Osteocyte (in vitro differentiated cells): ENCODE results near the gene ASCC2. TPM values are rescaled to one million over a fixed set of nuclear protein-coding genes. Genes with fewer than 3 reads are reported as not detected.

Experiments used
- DNase-seq: peaks from one replicate; pipeline ENCODE4 v3.0.0; 2021; ENCODE audit warnings: mixed read lengths; ENCODE audit not compliant: unreplicated experiment; ENCODE audit errors: extremely low spot score
- H3K27ac Mint-ChIP-seq: one replicate; pipeline ENCODE4 v1.8.0; 2021; ENCODE audit warnings: mild to moderate bottlenecking, mixed read lengths; ENCODE audit not compliant: unreplicated experiment
- H3K27me3 Mint-ChIP-seq: one replicate; pipeline ENCODE4 v1.8.0; 2021; ENCODE audit warnings: mixed read lengths; ENCODE audit not compliant: unreplicated experiment
- H3K36me3 Mint-ChIP-seq: one replicate; pipeline ENCODE4 v1.8.0; 2021; ENCODE audit warnings: mixed read lengths; ENCODE audit not compliant: unreplicated experiment
- H3K4me1 Mint-ChIP-seq: one replicate; pipeline ENCODE4 v1.8.0; 2021; ENCODE audit warnings: mixed read lengths; ENCODE audit not compliant: unreplicated experiment
- H3K4me3 Mint-ChIP-seq: one replicate; pipeline ENCODE4 v1.8.0; 2021; ENCODE audit warnings: mild to moderate bottlenecking, moderate library complexity, mixed read lengths; ENCODE audit not compliant: unreplicated experiment
- H3K9me3 Mint-ChIP-seq: one replicate; pipeline ENCODE4 v1.8.0; 2021; ENCODE audit warnings: mixed read lengths; ENCODE audit not compliant: unreplicated experiment
- CTCF ChIP-seq: fragments of 200-600 bp; sonication (generic); IDR thresholded peaks from 2 replicates; pipeline ENCODE4 v1.5.0; 2021; ENCODE audit warnings: antibody characterized with exemption, mild to moderate bottlenecking, moderate library complexity
- total RNA-seq: library from RNA; stranded (reverse); gene quantifications from 2 replicates; pipeline ENCODE4 v1.2.1, GENCODE V29; 2021

ASCC2 gene
- total RNA-seq, 1 donor from 2014 or later, result 49.4 TPM

- no peak overlapping the region for H3K27ac Mint-ChIP-seq
- H3K4me3 Mint-ChIP-seq, result no peak overlapping the region
- no peaks in the 10 kb centered on the region for H3K9me3 Mint-ChIP-seq
- no peak for DNase-seq
- peaks cover 38% of the 10 kb centered on the region for H3K36me3 Mint-ChIP-seq
- H3K27me3 Mint-ChIP-seq, result no peaks in the 10 kb centered on the region
- no peak for TF ChIP-seq CTCF
- H3K4me1 Mint-ChIP-seq, result no peaks in the 10 kb centered on the region
Measured at GRCh38 chr22:29819501-29819900, 18.6 kb downstream of the ASCC2 start.

- Mint-ChIP-seq H3K27me3 (no peaks in the 10 kb centered on the region), H3K36me3 (peaks cover 45% of the 10 kb centered on the region)
Measured at GRCh38 chr22:29817724-29818123, 20.4 kb downstream of the ASCC2 start.

DNA sequence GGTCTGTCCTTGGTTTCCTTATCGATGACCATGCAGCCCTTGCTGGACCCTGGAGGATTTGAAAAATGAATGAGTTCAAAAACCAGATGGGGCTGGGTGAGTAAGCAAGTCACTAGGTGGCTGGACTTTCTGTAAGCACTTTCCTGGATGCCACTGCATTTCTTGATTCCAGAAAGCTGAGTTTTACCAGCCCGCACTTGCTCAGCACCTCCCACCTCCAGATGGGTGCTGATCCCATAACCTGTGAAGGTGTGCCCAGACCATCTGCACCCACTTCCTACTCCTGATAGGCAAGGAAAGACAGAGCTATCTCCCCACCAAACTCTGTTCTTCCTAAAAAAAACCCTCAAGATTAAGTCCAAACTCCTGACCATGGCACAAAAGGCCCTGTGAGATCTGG lies 21.1 kb downstream of the ASCC2 start:
- no peak overlapping the region for H3K4me3 Mint-ChIP-seq
- DNase-seq, result no peak
- H3K27ac Mint-ChIP-seq, result no peak overlapping the region
- no peaks in the 10 kb centered on the region for H3K4me1 Mint-ChIP-seq
- no peaks in the 10 kb centered on the region for H3K9me3 Mint-ChIP-seq
- peaks cover 45% of the 10 kb centered on the region for H3K36me3 Mint-ChIP-seq
- H3K27me3 Mint-ChIP-seq, result no peaks in the 10 kb centered on the region
- no peak for TF ChIP-seq CTCF

More at GRCh38 chr22:29817724-29818123, 20.4 kb downstream of the ASCC2 start:
- Mint-ChIP-seq H3K4me1 (no peaks in the 10 kb centered on the region), H3K27ac (no peak overlapping the region), H3K4me3 (no peak overlapping the region), H3K9me3 (no peaks in the 10 kb centered on the region)
- no peak for TF ChIP-seq CTCF
- no peak for DNase-seq

- DNase-seq, result no peak
- Mint-ChIP-seq H3K9me3 (no peaks in the 10 kb centered on the region), H3K27ac (no peak overlapping the region), H3K4me1 (no peaks in the 10 kb centered on the region), H3K36me3 (peaks cover 48% of the 10 kb centered on the region), H3K27me3 (no peaks in the 10 kb centered on the region), H3K4me3 (no peak overlapping the region)
- no peak for TF ChIP-seq CTCF
Measured at GRCh38 chr22:29816539-29816938, 21.5 kb downstream of the ASCC2 start.

- no peak for TF ChIP-seq CTCF
- Mint-ChIP-seq H3K4me3 (no peak overlapping the region), H3K36me3 (peaks cover 47% of the 10 kb centered on the region), H3K27ac (no peak overlapping the region), H3K9me3 (no peaks in the 10 kb centered on the region), H3K4me1 (no peaks in the 10 kb centered on the region), H3K27me3 (no peaks in the 10 kb centered on the region)
- DNase-seq, result no peak
Measured at GRCh38 chr22:29816128-29816527, 21.9 kb downstream of the ASCC2 start.
